HEK293 (cell line): Measurements from ENCODE around the gene IGDCC3.

ENCODE experiments used
- CTCF ChIA-PET: fragments of 350-600 bp; formaldehyde crosslinking; extraction: SDS; loops from one replicate; lab custom pipeline; 2021; ENCODE audit warnings: antibody characterized with exemption; lab: Yijun Ruan, JAX
- POLR2A ChIA-PET: fragments of 300-600 bp; formaldehyde crosslinking; extraction: SDS; loops from one replicate; lab custom pipeline; 2020; ENCODE audit warnings: antibody characterized with exemption, inconsistent platforms; lab: Yijun Ruan, JAX
- H3K27ac ChIP-seq: fragments of 200-500 bp; sonication (Bioruptor generic); 2 replicates; pipeline ENCODE4 v1.5.1; 2014; ENCODE audit warnings: low read depth, low read length, control low read depth, inconsistent platforms; ENCODE audit errors: extremely low read depth
- H3K36me3 ChIP-seq, 2 experiments: fragments of 200-500 bp in 1 of 2; sonication (Bioruptor generic) in 1 of 2; 1 replicate in 1 of 2; 2 replicates in 1 of 2; pipeline ENCODE4 v1.5.1; 2014 to 2017; ENCODE audit warnings: inconsistent platforms in 2 of 2, low read length in 2 of 2; ENCODE audit not compliant: control insufficient read depth in 2 of 2, insufficient read depth in 1 of 2
- H3K4me1 ChIP-seq: fragments of 200-500 bp; sonication (Bioruptor generic); 2 replicates; pipeline ENCODE4 v1.5.1; 2014; ENCODE audit warnings: mild to moderate bottlenecking, low read length, inconsistent platforms; ENCODE audit not compliant: control insufficient read depth, insufficient read depth
- H3K4me3 ChIP-seq: 2 replicates; pipeline ENCODE4 v1.5.1; 2011; ENCODE audit warnings: low read depth, mild to moderate bottlenecking, control low read depth, low read length, moderate library complexity
- H3K9me3 ChIP-seq: fragments of 200-500 bp; sonication (Bioruptor generic); 2 replicates; pipeline ENCODE4 v1.5.1; 2014; ENCODE audit warnings: low read depth, low read length, inconsistent platforms; ENCODE audit not compliant: control insufficient read depth, insufficient read depth
- EGR2 ChIP-seq: fragments of 450-650 bp; formaldehyde crosslinking; IDR thresholded peaks from 2 replicates; pipeline ENCODE4 v1.5.1; 2016; ENCODE audit warnings: low read depth, missing biosample characterization, missing genetic modification characterization
- GFI1B ChIP-seq: fragments of 450-650 bp; formaldehyde crosslinking; IDR thresholded peaks from 2 replicates; pipeline ENCODE4 v1.5.1; 2016; ENCODE audit warnings: missing biosample characterization, missing genetic modification characterization
- GLI4 ChIP-seq: fragments of 450-650 bp; formaldehyde crosslinking; IDR thresholded peaks from 2 replicates; pipeline ENCODE4 v1.5.1; 2016; ENCODE audit warnings: missing biosample characterization, missing genetic modification characterization
- GLIS2 ChIP-seq: fragments of 450-650 bp; formaldehyde crosslinking; IDR thresholded peaks from 2 replicates; pipeline ENCODE4 v1.5.1; 2016; ENCODE audit warnings: missing biosample characterization, missing genetic modification characterization
- HOXA7 ChIP-seq: sonication (generic); formaldehyde crosslinking; IDR thresholded peaks from 2 replicates; pipeline ENCODE4 v1.8.1; 2022; ENCODE audit warnings: missing genetic modification reagents, borderline replicate concordance
- HOXD13 ChIP-seq: sonication (generic); formaldehyde crosslinking; IDR thresholded peaks from 2 replicates; pipeline ENCODE4 v1.8.0; 2022; ENCODE audit warnings: missing genetic modification reagents, borderline replicate concordance
- OSR2 ChIP-seq: fragments of 450-650 bp; formaldehyde crosslinking; IDR thresholded peaks from 2 replicates; pipeline ENCODE4 v1.5.1; 2016; ENCODE audit warnings: missing biosample characterization, missing genetic modification characterization
- PATZ1 ChIP-seq: fragments of 450-650 bp; formaldehyde crosslinking; IDR thresholded peaks from 2 replicates; pipeline ENCODE4 v1.5.1; 2016; ENCODE audit warnings: missing biosample characterization, missing genetic modification characterization
- RBAK ChIP-seq: fragments of 450-650 bp; formaldehyde crosslinking; IDR thresholded peaks from 2 replicates; pipeline ENCODE4 v1.5.1; 2016; ENCODE audit warnings: missing biosample characterization, missing genetic modification characterization
- SALL2 ChIP-seq: fragments of 450-650 bp; formaldehyde crosslinking; IDR thresholded peaks from 2 replicates; pipeline ENCODE4 v1.5.0; 2017; ENCODE audit warnings: missing biosample characterization, mild to moderate bottlenecking, missing genetic modification characterization, borderline replicate concordance
- ZBTB7A ChIP-seq: fragments of 450-650 bp; formaldehyde crosslinking; IDR thresholded peaks from 2 replicates; pipeline ENCODE4 v1.5.1; 2016; ENCODE audit warnings: low read depth, missing biosample characterization, missing genetic modification characterization
- ZFHX2 ChIP-seq: fragments of 450-650 bp; formaldehyde crosslinking; conservative IDR thresholded peaks from 2 replicates; pipeline ENCODE4 v1.5.1; 2016; ENCODE audit warnings: missing biosample characterization, missing genetic modification characterization
- ZNF174 ChIP-seq: fragments of 450-650 bp; formaldehyde crosslinking; IDR thresholded peaks from 2 replicates; pipeline ENCODE4 v1.5.0; 2017; ENCODE audit warnings: missing biosample characterization, mild to moderate bottlenecking, missing genetic modification characterization
- ZNF266 ChIP-seq: fragments of 450-650 bp; formaldehyde crosslinking; IDR thresholded peaks from 2 replicates; pipeline ENCODE4 v1.5.1; 2016; ENCODE audit warnings: missing biosample characterization, missing genetic modification characterization, low read depth
- ZNF311 ChIP-seq: fragments of 450-650 bp; formaldehyde crosslinking; IDR thresholded peaks from 2 replicates; pipeline ENCODE4 v1.5.1; 2017; ENCODE audit warnings: missing biosample characterization, missing genetic modification characterization, borderline replicate concordance
- ZNF350 ChIP-seq: fragments of 450-650 bp; formaldehyde crosslinking; IDR thresholded peaks from 2 replicates; pipeline ENCODE4 v1.5.0; 2017; ENCODE audit warnings: missing biosample characterization, mild to moderate bottlenecking, missing genetic modification characterization
- ZNF37A ChIP-seq: fragments of 450-650 bp; IDR thresholded peaks from 2 replicates; pipeline ENCODE4 v1.5.1; 2018; ENCODE audit warnings: missing biosample characterization, missing genetic modification characterization
- ZNF423 ChIP-seq: fragments of 450-650 bp; formaldehyde crosslinking; IDR thresholded peaks from 2 replicates; pipeline ENCODE4 v1.5.1; 2016; ENCODE audit warnings: missing biosample characterization, missing genetic modification characterization
- ZNF514 ChIP-seq: fragments of 450-650 bp; formaldehyde crosslinking; IDR thresholded peaks from 2 replicates; pipeline ENCODE4 v1.5.1; 2016; ENCODE audit warnings: missing biosample characterization, missing genetic modification characterization
- ZNF521 ChIP-seq: fragments of 450-650 bp; formaldehyde crosslinking; IDR thresholded peaks from 2 replicates; pipeline ENCODE4 v1.5.1; 2017; ENCODE audit warnings: missing biosample characterization, mild to moderate bottlenecking, missing genetic modification characterization
- ZNF585B ChIP-seq: fragments of 450-650 bp; formaldehyde crosslinking; IDR thresholded peaks from 2 replicates; pipeline ENCODE4 v1.5.1; 2016; ENCODE audit warnings: missing biosample characterization, missing genetic modification characterization
- ZNF600 ChIP-seq: fragments of 450-650 bp; formaldehyde crosslinking; IDR thresholded peaks from 2 replicates; pipeline ENCODE4 v1.5.1; 2016; ENCODE audit warnings: missing biosample characterization, missing genetic modification characterization
- ZNF664 ChIP-seq: fragments of 450-650 bp; formaldehyde crosslinking; IDR thresholded peaks from 2 replicates; pipeline ENCODE4 v1.5.1; 2016; ENCODE audit warnings: missing biosample characterization, missing genetic modification characterization
- ZNF837 ChIP-seq: fragments of 450-650 bp; formaldehyde crosslinking; IDR thresholded peaks from 2 replicates; pipeline ENCODE4 v1.5.1; 2016; ENCODE audit warnings: missing biosample characterization, missing genetic modification characterization
- ZSCAN30 ChIP-seq: fragments of 450-650 bp; IDR thresholded peaks from 2 replicates; pipeline ENCODE4 v1.5.1; 2018; ENCODE audit warnings: missing biosample characterization, mild to moderate bottlenecking, missing genetic modification characterization, moderate library complexity
- TF ChIP-seq, protein P1 (sequence below): fragments of 450-650 bp; formaldehyde crosslinking; IDR thresholded peaks from 2 replicates; pipeline ENCODE4 v1.5.1; 2017; ENCODE audit warnings: missing biosample characterization, missing genetic modification characterization
- TF ChIP-seq, protein P2 (sequence below): fragments of 450-650 bp; IDR thresholded peaks from 2 replicates; pipeline ENCODE4 v1.5.1; 2018; ENCODE audit warnings: missing biosample characterization, mild to moderate bottlenecking, missing genetic modification characterization
- TF ChIP-seq, protein P3 (sequence below): fragments of 450-650 bp; formaldehyde crosslinking; IDR thresholded peaks from 2 replicates; pipeline ENCODE4 v1.5.1; 2016; ENCODE audit warnings: missing biosample characterization, missing genetic modification characterization
- TF ChIP-seq, protein P4 (sequence below): fragments of 450-650 bp; formaldehyde crosslinking; optimal IDR thresholded peaks from 2 replicates; pipeline ENCODE3; 2016; ENCODE audit warnings: missing biosample characterization, mild to moderate bottlenecking, missing genetic modification characterization

The IGDCC3 gene

GRCh38 chr15:65303687-65304380 is 74.0 kb downstream of the IGDCC3 start (continued):
- TF ChIP-seq ZNF514 (no peak), GLI4 (tag by site-specific recombination) (no peak), ZNF664 (no peak), ZNF837 (tag by site-specific recombination) (no peak), RBAK (tag by site-specific recombination) (no peak), ZNF585B (tag by site-specific recombination) (no peak), EGR2 (no peak), HOXA7 (CRISPR knock-in tag) (no peak), SALL2 (tag by site-specific recombination) (no peak), ZSCAN30 (tag by site-specific recombination) (0 out of 2 replicates have a peak, but pooled peaks have one; percentile 22), ZNF37A (tag by site-specific recombination) (no peak), OSR2 (tag by site-specific recombination) (no peak)
- TF ChIP-seq, protein P1, sequence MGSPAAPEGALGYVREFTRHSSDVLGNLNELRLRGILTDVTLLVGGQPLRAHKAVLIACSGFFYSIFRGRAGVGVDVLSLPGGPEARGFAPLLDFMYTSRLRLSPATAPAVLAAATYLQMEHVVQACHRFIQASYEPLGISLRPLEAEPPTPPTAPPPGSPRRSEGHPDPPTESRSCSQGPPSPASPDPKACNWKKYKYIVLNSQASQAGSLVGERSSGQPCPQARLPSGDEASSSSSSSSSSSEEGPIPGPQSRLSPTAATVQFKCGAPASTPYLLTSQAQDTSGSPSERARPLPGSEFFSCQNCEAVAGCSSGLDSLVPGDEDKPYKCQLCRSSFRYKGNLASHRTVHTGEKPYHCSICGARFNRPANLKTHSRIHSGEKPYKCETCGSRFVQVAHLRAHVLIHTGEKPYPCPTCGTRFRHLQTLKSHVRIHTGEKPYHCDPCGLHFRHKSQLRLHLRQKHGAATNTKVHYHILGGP (tag by site-specific recombination): no peak

DNA sequence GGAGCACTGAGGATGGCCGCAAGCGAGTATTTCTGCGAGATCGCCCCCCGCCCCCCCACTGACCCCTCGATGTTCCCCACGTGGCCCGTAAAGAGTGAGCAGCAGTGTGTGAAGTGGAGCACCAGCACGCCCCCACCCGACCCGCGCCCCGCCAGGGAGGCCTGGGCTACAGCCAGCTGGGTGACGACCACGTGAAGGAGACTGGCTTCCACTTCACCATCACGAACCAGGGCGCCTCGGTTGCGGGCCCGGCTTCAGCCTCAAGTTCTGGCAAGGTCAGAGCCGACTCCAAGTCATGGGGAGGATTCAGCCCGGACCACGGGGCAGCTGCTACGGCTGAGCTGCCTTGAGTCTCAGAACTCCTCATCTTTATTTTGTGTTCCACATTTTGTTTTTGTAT is 75.7 kb downstream of the IGDCC3 start:
- POLR2A ChIA-PET: no interaction called here
- H3K4me3 ChIP-seq: no peak overlapping the region
- CTCF ChIA-PET: interaction anchor here (0.6 to 1.8 kb wide), 2 partner anchors 17 to 19 kb away, joined by 3 to 4 read pairs; no protein-coding TSS in a partner anchor
- H3K27ac ChIP-seq: no peak overlapping the region
- no peaks in the 10 kb centered on the region for H3K9me3 ChIP-seq
- no peaks in the 10 kb centered on the region for H3K36me3 ChIP-seq
- H3K4me1 ChIP-seq: peaks cover 8% of the 10 kb centered on the region; the same call in 1 of the 2 replicates
- TF ChIP-seq ZNF350 (tag by site-specific recombination): no peak
- TF ChIP-seq PATZ1 (tag by site-specific recombination): no peak
- no peak for TF ChIP-seq ZNF174 (tag by site-specific recombination)
- no peak for TF ChIP-seq GLI4 (tag by site-specific recombination)
- no peak for TF ChIP-seq ZNF266 (tag by site-specific recombination)
- TF ChIP-seq, protein P2, sequence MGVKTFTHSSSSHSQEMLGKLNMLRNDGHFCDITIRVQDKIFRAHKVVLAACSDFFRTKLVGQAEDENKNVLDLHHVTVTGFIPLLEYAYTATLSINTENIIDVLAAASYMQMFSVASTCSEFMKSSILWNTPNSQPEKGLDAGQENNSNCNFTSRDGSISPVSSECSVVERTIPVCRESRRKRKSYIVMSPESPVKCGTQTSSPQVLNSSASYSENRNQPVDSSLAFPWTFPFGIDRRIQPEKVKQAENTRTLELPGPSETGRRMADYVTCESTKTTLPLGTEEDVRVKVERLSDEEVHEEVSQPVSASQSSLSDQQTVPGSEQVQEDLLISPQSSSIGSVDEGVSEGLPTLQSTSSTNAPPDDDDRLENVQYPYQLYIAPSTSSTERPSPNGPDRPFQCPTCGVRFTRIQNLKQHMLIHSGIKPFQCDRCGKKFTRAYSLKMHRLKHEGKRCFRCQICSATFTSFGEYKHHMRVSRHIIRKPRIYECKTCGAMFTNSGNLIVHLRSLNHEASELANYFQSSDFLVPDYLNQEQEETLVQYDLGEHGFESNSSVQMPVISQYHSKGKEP (tag by site-specific recombination): no peak
- no peak for TF ChIP-seq HOXD13 (CRISPR knock-in tag)
- TF ChIP-seq, protein P3, sequence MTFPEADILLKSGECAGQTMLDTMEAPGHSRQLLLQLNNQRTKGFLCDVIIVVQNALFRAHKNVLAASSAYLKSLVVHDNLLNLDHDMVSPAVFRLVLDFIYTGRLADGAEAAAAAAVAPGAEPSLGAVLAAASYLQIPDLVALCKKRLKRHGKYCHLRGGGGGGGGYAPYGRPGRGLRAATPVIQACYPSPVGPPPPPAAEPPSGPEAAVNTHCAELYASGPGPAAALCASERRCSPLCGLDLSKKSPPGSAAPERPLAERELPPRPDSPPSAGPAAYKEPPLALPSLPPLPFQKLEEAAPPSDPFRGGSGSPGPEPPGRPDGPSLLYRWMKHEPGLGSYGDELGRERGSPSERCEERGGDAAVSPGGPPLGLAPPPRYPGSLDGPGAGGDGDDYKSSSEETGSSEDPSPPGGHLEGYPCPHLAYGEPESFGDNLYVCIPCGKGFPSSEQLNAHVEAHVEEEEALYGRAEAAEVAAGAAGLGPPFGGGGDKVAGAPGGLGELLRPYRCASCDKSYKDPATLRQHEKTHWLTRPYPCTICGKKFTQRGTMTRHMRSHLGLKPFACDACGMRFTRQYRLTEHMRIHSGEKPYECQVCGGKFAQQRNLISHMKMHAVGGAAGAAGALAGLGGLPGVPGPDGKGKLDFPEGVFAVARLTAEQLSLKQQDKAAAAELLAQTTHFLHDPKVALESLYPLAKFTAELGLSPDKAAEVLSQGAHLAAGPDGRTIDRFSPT (tag by site-specific recombination): no peak
- no peak for TF ChIP-seq GFI1B
- TF ChIP-seq, protein P4, sequence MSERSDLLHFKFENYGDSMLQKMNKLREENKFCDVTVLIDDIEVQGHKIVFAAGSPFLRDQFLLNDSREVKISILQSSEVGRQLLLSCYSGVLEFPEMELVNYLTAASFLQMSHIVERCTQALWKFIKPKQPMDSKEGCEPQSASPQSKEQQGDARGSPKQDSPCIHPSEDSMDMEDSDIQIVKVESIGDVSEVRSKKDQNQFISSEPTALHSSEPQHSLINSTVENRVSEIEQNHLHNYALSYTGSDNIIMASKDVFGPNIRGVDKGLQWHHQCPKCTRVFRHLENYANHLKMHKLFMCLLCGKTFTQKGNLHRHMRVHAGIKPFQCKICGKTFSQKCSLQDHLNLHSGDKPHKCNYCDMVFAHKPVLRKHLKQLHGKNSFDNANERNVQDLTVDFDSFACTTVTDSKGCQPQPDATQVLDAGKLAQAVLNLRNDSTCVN (tag by site-specific recombination): no peak
- no peak for TF ChIP-seq ZNF521 (tag by site-specific recombination)
- no peak for TF ChIP-seq ZNF311 (tag by site-specific recombination)
- no peak for TF ChIP-seq ZNF423 (tag by site-specific recombination)
- TF ChIP-seq ZBTB7A (tag by site-specific recombination): no peak
- TF ChIP-seq ZNF600 (tag by site-specific recombination): no peak
- TF ChIP-seq GLIS2 (tag by site-specific recombination): no peak
- no peak for TF ChIP-seq ZFHX2 (tag by site-specific recombination)
